Cardiac muscle cell (in vitro differentiated cells and primary cell): Measurements from ENCODE around the gene TAC3. TPM values are rescaled to one million over a fixed set of nuclear protein-coding genes. Genes with fewer than 3 reads are reported as not detected.

Experiments used
- DNase-seq, 2 donors: peaks; one replicate each; pipeline versions ENCODE4 v3.0.0 to v3.0.0-alpha.2; 2010 to 2017; ENCODE audit warnings: low read depth in 1 of 2, low spot score in 1 of 2
- H3K27ac ChIP-seq: fragments of 200-600 bp; sonication (generic); 2 replicates; pipeline ENCODE4 v1.5.1; 2016
- H3K27me3 ChIP-seq: fragments of 200-600 bp; sonication (generic); 2 replicates; pipeline ENCODE4 v1.6.0; 2016; ENCODE audit warnings: control low read depth
- H3K36me3 ChIP-seq: fragments of 200-600 bp; sonication (generic); 2 replicates; pipeline ENCODE4 v1.5.1; 2016; ENCODE audit warnings: control low read depth
- H3K4me1 ChIP-seq: fragments of 200-600 bp; sonication (generic); 2 replicates; pipeline ENCODE4 v1.8.1; 2017; ENCODE audit warnings: low read depth, mild to moderate bottlenecking, mixed run types
- H3K4me3 ChIP-seq: fragments of 200-600 bp; sonication (generic); 2 replicates; pipeline ENCODE4 v1.5.1; 2016; ENCODE audit warnings: mild to moderate bottlenecking
- H3K9me3 ChIP-seq: fragments of 200-600 bp; sonication (generic); 2 replicates; pipeline ENCODE4 v1.5.1; 2017; ENCODE audit warnings: low read depth, mild to moderate bottlenecking, control low read depth
- CTCF ChIP-seq: IDR thresholded peaks from 2 replicates; pipeline ENCODE4 v1.5.1; 2012; ENCODE audit warnings: low read depth, mild to moderate bottlenecking, low read length
- polyA plus RNA-seq: library from polyadenylated mRNA; unstranded; fragments of >200 nt; fragmentation: Nextera tagmentation; extraction: Ambion mirVana; gene quantifications from 2 replicates; pipeline ENCODE4 v1.2.1, GENCODE V29; 2016
- total RNA-seq: library from RNA; depleted of rRNA; stranded (reverse); fragments of >200 nt; gene quantifications from 2 replicates; pipeline ENCODE4 v1.2.3, GENCODE V29; 2016

TAC3 gene
- total and polyA plus RNA-seq, 2 experiments from 2014 or later = 3.5 to 5.7 TPM

DNA sequence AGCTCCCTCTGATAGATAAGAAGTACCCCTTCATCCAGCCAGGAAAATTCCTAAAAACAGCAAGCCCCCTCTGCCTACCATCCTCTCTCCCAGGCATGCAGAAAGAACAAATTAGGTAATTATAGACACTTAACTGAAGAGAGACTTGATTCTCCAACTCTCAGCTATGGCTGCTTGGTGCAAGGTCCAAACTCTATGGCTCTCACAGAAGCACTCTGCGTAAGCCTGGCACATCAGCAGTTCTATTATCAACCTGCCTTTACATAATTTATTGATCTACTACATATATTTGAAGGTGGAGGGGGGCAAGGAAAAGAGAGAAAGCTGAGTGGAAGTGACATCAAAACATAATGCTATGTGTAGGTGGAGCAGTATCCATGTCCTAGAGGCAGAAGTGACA is 34.7 kb upstream of the TAC3 start:
- no peak for DNase-seq
- H3K27ac ChIP-seq = no peak overlapping the region
- no peaks in the 10 kb centered on the region for H3K36me3 ChIP-seq
- H3K4me3 ChIP-seq = no peak overlapping the region
- TF ChIP-seq CTCF = no peak
- H3K4me1 ChIP-seq = no peaks in the 10 kb centered on the region
- no peaks in the 10 kb centered on the region for H3K9me3 ChIP-seq
- H3K27me3 ChIP-seq = no peaks in the 10 kb centered on the region

GRCh38 chr12:57049890-57050289 is 33.6 kb upstream of the TAC3 start, which contains the start of gene MYO1A:
Gene MYO1A (minus strand): TSS chr12:57050129. CDS start chr12:57048323, 1,806 bp downstream.
- Histone ChIP-seq H3K27ac (no peak within 1 kb of the TSS), H3K4me3 (no peak within 1 kb of the TSS), H3K27me3 (no peaks in the 10 kb centered on the region), H3K4me1 (no peaks in the 10 kb centered on the region), H3K36me3 (no peaks in the 10 kb centered on the region), H3K9me3 (no peaks in the 10 kb centered on the region)
- no peak for TF ChIP-seq CTCF
- peak; percentile 25 to 54 for DNase-seq

DNA sequence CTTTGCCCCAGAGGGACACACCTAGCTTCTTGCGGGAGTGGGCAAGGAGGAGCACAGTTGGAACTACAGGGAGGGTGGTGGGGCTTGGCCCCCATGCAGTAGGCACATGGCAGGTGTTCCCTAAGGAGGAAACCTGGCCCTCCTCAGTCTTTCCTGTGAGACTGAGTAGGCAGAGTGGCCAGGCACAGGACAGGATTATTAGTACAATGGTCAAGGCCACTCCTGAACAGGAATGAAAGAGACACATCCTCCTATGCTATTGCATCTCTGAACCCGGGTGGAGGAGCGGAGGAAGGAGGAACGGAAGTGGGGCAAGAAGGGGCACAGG is 32.8 kb upstream of the TAC3 start:
- Histone ChIP-seq H3K27ac (no peak overlapping the region), H3K4me3 (no peak overlapping the region), H3K9me3 (no peaks in the 10 kb centered on the region), H3K27me3 (no peaks in the 10 kb centered on the region), H3K4me1 (no peaks in the 10 kb centered on the region), H3K36me3 (no peaks in the 10 kb centered on the region)
- TF ChIP-seq CTCF = no peak
- DNase-seq = no peak

- H3K27me3 ChIP-seq = peaks cover 1% of the 10 kb centered on the region
- H3K27ac ChIP-seq = no peak overlapping the region
- H3K4me3 ChIP-seq = no peak overlapping the region
- no peaks in the 10 kb centered on the region for H3K9me3 ChIP-seq
- no peaks in the 10 kb centered on the region for H3K4me1 ChIP-seq
- no peak for TF ChIP-seq CTCF
- no peak for DNase-seq
- H3K36me3 ChIP-seq = no peaks in the 10 kb centered on the region
These were observed 32.2 kb upstream of the TAC3 start for GRCh38 chr12:57048423-57049118.

DNA sequence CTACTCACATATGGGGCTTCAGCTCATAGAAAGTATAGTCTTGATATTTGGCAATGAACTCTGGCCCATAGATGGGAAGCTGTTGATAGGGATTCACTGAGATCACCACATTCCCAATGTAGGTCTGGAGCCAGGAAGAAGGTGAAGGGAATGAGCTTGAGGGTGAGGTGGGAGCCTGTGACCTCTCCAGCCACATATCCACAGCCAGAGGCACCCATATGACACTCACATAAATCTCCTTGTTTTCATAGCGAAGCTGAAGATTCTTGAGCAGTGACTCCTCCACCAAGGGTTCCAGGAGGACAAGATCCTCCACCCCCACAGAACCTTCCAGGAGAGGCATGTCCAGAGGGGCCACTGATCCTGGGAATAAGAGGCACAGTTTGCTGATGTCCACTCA is 31.7 kb upstream of the TAC3 start:
- no peaks in the 10 kb centered on the region for H3K4me1 ChIP-seq
- TF ChIP-seq CTCF = no peak
- H3K9me3 ChIP-seq = no peaks in the 10 kb centered on the region
- H3K27me3 ChIP-seq = peaks cover 2% of the 10 kb centered on the region
- H3K36me3 ChIP-seq = no peaks in the 10 kb centered on the region
- no peak overlapping the region for H3K4me3 ChIP-seq
- H3K27ac ChIP-seq = no peak overlapping the region
- no peak for DNase-seq
